ENCODE data around the gene MYL12A. TPM values are rescaled to one million over a fixed set of nuclear protein-coding genes. Genes with fewer than 3 reads are reported as not detected.

MYL12A gene
- total and polyA plus RNA-seq, 2 of the 13 experiments (the other 11 are each of a cell fraction or from before 2014, with no cell fraction given) = 261 to 277 TPM

- TF ChIP-seq ZNF609 (CRISPR knock-in tag; IDR thresholded peaks at IDR 0.05; ENCODE audit: borderline replicate concordance) (peak; percentile 74; the same call in 1 of the 2 replicates), RCOR2 (CRISPR knock-in tag; IDR thresholded peaks at IDR 0.05) (0 out of 2 replicates have a peak, but pooled peaks have one; percentile 37), ZC3H13 (CRISPR knock-in tag; IDR thresholded peaks at IDR 0.05) (no peak), ZNF138 (CRISPR knock-in tag; IDR thresholded peaks at IDR 0.05; ENCODE audit: low read depth) (no peak), NFAT5 (CRISPR knock-in tag; IDR thresholded peaks at IDR 0.05) (no peak), EED (CRISPR knock-in tag; IDR thresholded peaks at IDR 0.05) (no peak), AHR (CRISPR knock-in tag; IDR thresholded peaks at IDR 0.05) (no peak), FOXC1 (CRISPR knock-in tag; IDR thresholded peaks at IDR 0.05; ENCODE audit: borderline replicate concordance) (no peak), CCAR2 (optimal IDR thresholded peaks at IDR 0.05; ENCODE audit: low read depth, low read length) (no peak), TFE3 (CRISPR knock-in tag; IDR thresholded peaks at IDR 0.05) (peak; percentile 95), POLR2AphosphoS5 (IDR thresholded peaks at IDR 0.05; ENCODE audit: low read depth, low read length) (0 out of 2 replicates have a peak, but pooled peaks have one; percentile 24), MTF2 (CRISPR knock-in tag; IDR thresholded peaks at IDR 0.05; ENCODE audit: borderline replicate concordance) (no peak), ETV5 (CRISPR knock-in tag; IDR thresholded peaks at IDR 0.05; ENCODE audit: borderline replicate concordance) (peak; percentile 29; the same call in 1 of the 2 replicates), GLMP (CRISPR knock-in tag; IDR thresholded peaks at IDR 0.05; ENCODE audit: borderline replicate concordance) (no peak)
Measured at GRCh38 chr18:3217948-3218647, 29.5 kb upstream of the MYL12A start (continued).
